Heart right ventricle (tissue), 16 donors: Measurements from ENCODE around the gene MTA3. TPM values are rescaled to one million over a fixed set of nuclear protein-coding genes. Genes with fewer than 3 reads are reported as not detected.

ENCODE experiments used
- ATAC-seq, 8 donors: fragments of 200-7000 bp; cut with Tn5 transposase; one replicate each; pipeline ENCODE4 v1.9.1; 2020; ENCODE audit warnings: mild to moderate bottlenecking in 8 of 8, moderate library complexity in 8 of 8, moderate number of reproducible peaks in 1 of 8
- DNase-seq, 2 donors: peaks; one replicate each; pipeline ENCODE4 v3.0.0-alpha.2; 2020
- H3K27ac ChIP-seq, 10 donors: fragments of 200-600 bp; sonication (generic) in 2 of 10; one replicate each; pipeline versions ENCODE4 v1.5.0 to v1.8.0; 2020 to 2022; ENCODE audit warnings: mild to moderate bottlenecking in 3 of 10
- H3K27me3 ChIP-seq, 7 donors: fragments of 200-600 bp; one replicate each; pipeline ENCODE4 v1.8.0; 2021 to 2022; ENCODE audit warnings: mild to moderate bottlenecking in 2 of 7
- H3K36me3 ChIP-seq, 9 donors: fragments of 200-600 bp; sonication (generic) in 1 of 9; one replicate each; pipeline versions ENCODE4 v1.5.0 to v1.8.0; 2020 to 2022; ENCODE audit warnings: mild to moderate bottlenecking in 2 of 9
- H3K4me1 ChIP-seq, 9 donors: fragments of 200-600 bp; sonication (generic) in 1 of 9; one replicate each; pipeline versions ENCODE4 v1.5.0 to v1.8.0; 2020 to 2022; ENCODE audit warnings: mild to moderate bottlenecking in 4 of 9
- H3K4me3 ChIP-seq, 10 donors: fragments of 200-600 bp; sonication (generic) in 2 of 10; one replicate each; pipeline versions ENCODE4 v1.5.0 to v1.8.0; 2020 to 2022; ENCODE audit warnings: mild to moderate bottlenecking in 7 of 10, moderate library complexity in 2 of 10
- H3K9me3 ChIP-seq, 11 donors: fragments of 200-600 bp in 10 of 11; sonication (generic) in 2 of 11; one replicate each; pipeline versions ENCODE4 v1.5.0 to v1.8.0; 2013 to 2022; ENCODE audit warnings: mild to moderate bottlenecking in 2 of 11, control low read depth in 1 of 11, moderate library complexity in 1 of 11
- WGBS, 2 donors: extraction: QIAGEN DNeasy Blood & Tissue Kit; methylation state at CpG; one replicate each; pipeline ENCODE4 v1.1.7; 2013; ENCODE audit warnings: inconsistent platforms in 1 of 2; 5-methylcytosine and 5-hydroxymethylcytosine counted together
- intact Hi-C, 10 donors: fragments of 100-400 bp; cut with DNase I; formaldehyde crosslinking; loops; one replicate each; pipeline versions ENCODE4 v1.11.1 to v1.14.2; 2022
- polyA plus RNA-seq, 2 donors: library from polyadenylated mRNA; stranded (reverse); fragments of 200-250 nt; gene quantifications; one replicate each; pipeline ENCODE4 v1.2.3, GENCODE V29; 2013
- total RNA-seq, 10 donors: library from RNA; stranded (reverse); fragmentation: NEBNext Ultra II Directional in 3 of 10; extraction: Animal tissue kit (Norgen Biotek cat#: 25700) in 3 of 10; gene quantifications; one replicate each; pipeline versions ENCODE4 v1.2.1 to v1.2.4, GENCODE V29; 2021 to 2023
- TF ChIP-seq, protein P1 (sequence below), 9 donors: fragments of 200-600 bp; sonication (generic) in 2 of 9; IDR thresholded peaks; one replicate each; pipeline versions ENCODE4 v1.5.0 to v1.8.0; 2021 to 2022; ENCODE audit warnings: antibody characterized with exemption in 9 of 9, mild to moderate bottlenecking in 5 of 9, moderate library complexity in 1 of 9
- donor health status: Arrhythmogenic right ventricular cardiomyopathy.
- donor health status: ischemic (EF 13 %, LVEDD 7.1; RV severe dilation, severe dysfunction).
- donor health status: healthy with polysubstance abuse.
- donor health status: DM: no; HTN: yes; CAD: no.
- donor health status: DM: no; HTN: no; CAD: no.
- donor health status: ischemic (EF 25% LVEDD 6.9; RV normal size, moderate dysfunction).
- donor health status: ischemic (EF 25% LVEDD 5.7; RV mildly dilated, moderate dysfunction).
- donor health status: healthy.
- donor health status: DM: yes; HTN: yes; CAD: no.
- donor health status: Ischemic cardiomyopathy.
- donor health status: ischemic (EF 35%, LVEDD 5.7; RV mildly dilated, moderate dysfunction).
- donor health status: nonischemic (EF 11% LVEDD 7.7; RV severe dilation, severe dysfunction).
- donor health status: DM: yes; HTN: yes; CAD: no.
- donor health status: PGD.
- donor health status: ischemic (EF 29% LVEDD 5.4; RV normal size, mild dysfunction).
- donor health status: nonischemic (EF 23%, LVEDD 6.1; RV moderate dilation, normal function).

MTA3 gene
- total and polyA plus RNA-seq, 12 donors: 11.2 to 29.4 (median 21.9) TPM

GRCh38 chr2:42532397-42532796 is 36.0 kb upstream of the MTA3 start:
- TF ChIP-seq, protein P1, sequence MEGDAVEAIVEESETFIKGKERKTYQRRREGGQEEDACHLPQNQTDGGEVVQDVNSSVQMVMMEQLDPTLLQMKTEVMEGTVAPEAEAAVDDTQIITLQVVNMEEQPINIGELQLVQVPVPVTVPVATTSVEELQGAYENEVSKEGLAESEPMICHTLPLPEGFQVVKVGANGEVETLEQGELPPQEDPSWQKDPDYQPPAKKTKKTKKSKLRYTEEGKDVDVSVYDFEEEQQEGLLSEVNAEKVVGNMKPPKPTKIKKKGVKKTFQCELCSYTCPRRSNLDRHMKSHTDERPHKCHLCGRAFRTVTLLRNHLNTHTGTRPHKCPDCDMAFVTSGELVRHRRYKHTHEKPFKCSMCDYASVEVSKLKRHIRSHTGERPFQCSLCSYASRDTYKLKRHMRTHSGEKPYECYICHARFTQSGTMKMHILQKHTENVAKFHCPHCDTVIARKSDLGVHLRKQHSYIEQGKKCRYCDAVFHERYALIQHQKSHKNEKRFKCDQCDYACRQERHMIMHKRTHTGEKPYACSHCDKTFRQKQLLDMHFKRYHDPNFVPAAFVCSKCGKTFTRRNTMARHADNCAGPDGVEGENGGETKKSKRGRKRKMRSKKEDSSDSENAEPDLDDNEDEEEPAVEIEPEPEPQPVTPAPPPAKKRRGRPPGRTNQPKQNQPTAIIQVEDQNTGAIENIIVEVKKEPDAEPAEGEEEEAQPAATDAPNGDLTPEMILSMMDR (IDR thresholded peaks at IDR 0.05): no peak
- Histone ChIP-seq H3K27me3 (no peaks in the 10 kb centered on the region), H3K27ac (no peak overlapping the region), H3K4me3 (no peak overlapping the region), H3K9me3 (no peaks in the 10 kb centered on the region), H3K4me1 (no peaks in the 10 kb centered on the region), H3K36me3 (no peaks in the 10 kb centered on the region)
- DNase-seq (no peak), ATAC-seq (no peak)
- intact Hi-C loops: no loop called here
- WGBS, 2 donors: 93 to 97% methylated on average over 4 of the region's 4 CpGs

DNA sequence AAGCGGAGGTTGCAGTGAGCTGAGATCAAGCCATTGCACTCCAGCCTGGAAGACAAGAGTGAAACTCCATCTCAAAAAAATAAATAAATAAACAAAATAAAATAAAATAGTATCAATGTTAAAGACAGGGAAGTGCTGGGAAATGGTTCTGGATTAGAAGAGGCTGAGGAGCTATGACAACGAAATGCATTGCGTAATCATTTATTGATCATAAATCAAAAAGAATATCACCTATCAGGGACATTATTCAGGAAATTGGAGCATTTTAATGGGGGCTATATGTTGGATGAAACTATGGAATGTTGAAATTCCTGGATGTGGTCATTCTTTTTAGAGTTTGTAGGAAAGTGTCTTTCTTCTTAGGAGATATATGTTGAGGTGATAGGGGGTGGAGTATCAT is 30.9 kb upstream of the MTA3 start:
- DNase-seq (no peak), ATAC-seq (no peak)
- Histone ChIP-seq H3K4me3 (no peak overlapping the region), H3K36me3 (no peaks in the 10 kb centered on the region), H3K27me3 (no peaks in the 10 kb centered on the region), H3K27ac (no peak overlapping the region), H3K4me1 (no peaks in the 10 kb centered on the region), H3K9me3 (no peaks in the 10 kb centered on the region)
- 96 to 100% methylated on average over 3 of the region's 3 CpGs for WGBS, 2 donors
- TF ChIP-seq, protein P1 (IDR thresholded peaks at IDR 0.05): no peak
- intact Hi-C loops: no loop called here

- Histone ChIP-seq H3K36me3 (no peaks in the 10 kb centered on the region), H3K4me3 (no peak overlapping the region), H3K27ac (no peak overlapping the region), H3K27me3 (no peaks in the 10 kb centered on the region), H3K9me3 (no peaks in the 10 kb centered on the region), H3K4me1 (no peaks in the 10 kb centered on the region)
- 82 to 88% methylated on average over 4 of the region's 4 CpGs for WGBS, 2 donors
- ATAC-seq (no peak), DNase-seq (no peak)
- intact Hi-C loops: no loop called here
- TF ChIP-seq, protein P1 (IDR thresholded peaks at IDR 0.05): no peak
Observed at GRCh38 chr2:42542871-42543270, 25.6 kb upstream of the MTA3 start.

DNA sequence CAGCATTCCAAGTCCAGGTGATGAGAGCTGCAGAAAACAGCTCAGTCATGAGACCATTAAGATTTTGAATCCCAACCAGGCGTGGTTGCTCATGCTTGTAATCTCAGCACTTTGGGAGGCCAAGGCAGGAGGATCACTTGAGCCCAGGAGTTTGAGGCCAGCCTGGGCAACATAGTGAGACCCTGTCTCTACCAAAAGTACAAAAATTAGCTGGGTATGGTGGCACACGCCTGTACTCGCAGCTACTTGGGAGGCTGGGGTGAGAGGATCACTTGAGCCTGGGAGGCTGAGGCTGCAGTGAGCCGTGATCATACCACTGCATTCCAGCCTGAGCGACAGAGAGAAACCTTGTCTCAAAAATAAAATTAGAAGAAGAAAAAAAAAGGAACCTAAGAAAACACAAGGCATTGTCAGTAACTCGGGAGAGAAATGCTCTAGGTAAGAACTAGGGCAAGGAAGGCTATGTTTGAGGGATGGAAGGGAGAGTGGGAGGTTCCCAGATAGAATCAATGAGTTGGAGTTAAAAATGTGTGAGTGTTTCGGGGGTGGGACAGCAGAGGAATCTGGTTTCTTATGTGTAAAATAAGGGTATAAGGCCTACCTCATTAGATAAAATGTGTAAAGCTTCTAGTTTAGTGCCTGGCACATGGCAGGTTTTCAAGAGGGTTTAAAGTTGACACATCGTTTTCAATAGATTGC is 23.3 kb upstream of the MTA3 start:
- Histone ChIP-seq H3K27me3 (no peaks in the 10 kb centered on the region), H3K4me3 (no peak overlapping the region), H3K9me3 (no peaks in the 10 kb centered on the region), H3K36me3 (no peaks in the 10 kb centered on the region), H3K27ac (no peak overlapping the region), H3K4me1 (no peaks in the 10 kb centered on the region)
- intact Hi-C loops: no loop called here
- ATAC-seq: no peak
- no peak for DNase-seq
- 89% methylated on average over 8 of the region's 8 CpGs for WGBS, 2 donors
- TF ChIP-seq, protein P1 (IDR thresholded peaks at IDR 0.05): no peak
